GM21723 (cell line): Measurements from ENCODE around the gene MBD3L1.

ENCODE experiments used
- ATAC-seq: cut with Tn5 transposase; IDR thresholded peaks from one replicate; pipeline ENCODE4 v1.9.1; 2021; ENCODE audit warnings: mild to moderate bottlenecking, moderate library complexity; ENCODE audit not compliant: unreplicated experiment

The MBD3L1 gene

DNA sequence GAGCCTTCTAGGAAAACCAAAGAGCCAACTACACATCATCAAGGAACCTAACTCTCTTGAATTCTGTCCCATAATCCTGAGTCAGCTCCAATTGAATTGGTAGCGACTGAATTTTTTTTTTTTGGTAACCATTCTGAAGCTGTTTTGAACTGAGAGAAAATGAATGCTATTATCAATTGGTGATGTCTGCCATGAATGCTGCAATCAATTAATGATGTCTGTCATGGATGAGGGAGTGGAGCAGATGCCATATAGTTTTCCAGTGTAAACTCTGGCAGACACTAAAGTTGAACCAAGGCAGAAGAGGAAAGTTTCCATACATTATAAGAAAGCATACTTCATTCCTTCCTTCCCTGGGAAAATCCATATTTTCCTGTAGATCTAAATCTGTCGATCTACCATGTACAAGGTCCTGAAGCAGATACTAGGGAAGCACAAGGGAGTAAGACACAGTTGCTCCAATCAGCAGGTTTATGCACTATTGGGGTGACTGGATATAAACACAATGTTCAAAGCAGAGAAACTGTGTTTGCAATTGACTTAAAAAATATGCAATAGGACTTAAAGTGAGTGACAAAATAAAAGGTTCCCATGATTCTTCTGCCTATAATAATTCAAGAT is 48.8 kb downstream of the MBD3L1 start:
- ATAC-seq, result no peak

GRCh38 chr19:8881512-8881911 is 49.3 kb downstream of the MBD3L1 start:
- no peak for ATAC-seq

GRCh38 chr19:8884416-8884815 is 52.2 kb downstream of the MBD3L1 start:
- no peak for ATAC-seq

GRCh38 chr19:8887364-8887763 is 55.2 kb downstream of the MBD3L1 start:
- ATAC-seq, result no peak

DNA sequence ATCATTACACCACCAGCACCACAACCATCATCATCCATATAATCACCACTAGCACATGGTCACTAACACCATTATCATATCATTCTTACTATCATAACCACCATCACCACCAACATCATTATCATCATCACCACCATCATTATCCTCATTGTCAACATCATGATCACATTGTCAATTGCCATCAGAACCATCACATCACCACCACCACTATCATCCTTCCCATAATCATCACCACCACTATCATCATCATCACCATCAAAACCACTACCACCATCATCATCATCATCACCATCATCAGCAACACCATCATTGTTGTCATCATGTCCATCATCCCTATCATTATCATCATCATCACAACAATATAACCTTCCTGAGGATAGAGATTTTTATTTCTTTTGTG is 58.1 kb downstream of the MBD3L1 start:
- ATAC-seq, result no peak
